ENCODE results near the gene RHOH.
"Not testable (repeated sequence)": the region's sequence is repeated elsewhere in the genome, so short reads cannot be mapped to it uniquely, and the experiment has no call there.

The RHOH gene

DNA sequence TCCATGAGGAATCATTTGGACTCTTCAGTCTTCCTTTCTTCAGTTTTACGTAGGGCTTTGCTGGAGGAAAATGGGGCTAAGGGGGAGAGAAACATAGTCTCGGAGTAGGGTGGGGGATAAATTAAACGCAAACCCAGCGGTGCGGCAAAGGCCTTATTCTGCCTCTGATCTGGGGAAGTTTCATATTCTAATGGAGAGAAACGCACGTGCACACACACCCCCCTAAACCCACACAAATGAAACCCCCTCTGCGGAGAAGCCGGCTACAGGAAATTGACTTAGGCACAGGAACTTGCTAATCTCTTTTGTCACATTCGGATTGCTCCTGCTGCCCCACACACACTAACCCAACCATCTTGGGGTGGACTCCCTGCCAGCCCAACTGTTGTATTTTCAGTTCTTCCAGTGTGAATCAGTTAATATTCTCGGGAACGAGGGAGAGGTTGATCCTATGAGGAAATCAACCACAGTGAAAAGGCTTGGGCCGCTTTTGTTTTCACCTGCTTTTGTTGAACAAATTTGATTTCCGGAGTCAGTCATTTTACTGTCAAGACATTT, at the start of gene RHOH:
RHOH (plus strand) TSS at position 308 of the 558 bp plus-strand sequence. CDS start 46,356 bp downstream, outside the sequence.
- Mint-ChIP-seq H3K4me3 (peak within 1 kb of the TSS; percentile 99), H3K4me1 (peaks cover 51% of the 10 kb centered on the region), H3K36me3 (peaks cover 25% of the 10 kb centered on the region), H3K9me3 (no peaks in the 10 kb centered on the region), H3K27ac (peak within 1 kb of the TSS; percentile 98), H3K27me3 (no peaks in the 10 kb centered on the region)

GRCh38 chr4:40147490-40147889, 49.3 kb upstream of the RHOH start:
- not testable (repeated sequence) for H3K9me3 Mint-ChIP-seq, H3K27me3 Mint-ChIP-seq, H3K4me3 Mint-ChIP-seq, H3K27ac Mint-ChIP-seq
- Mint-ChIP-seq H3K36me3 (peaks cover 12% of the 10 kb centered on the region), H3K4me1 (peaks cover 28% of the 10 kb centered on the region)

GRCh38 chr4:40149960-40150385, 46.9 kb upstream of the RHOH start:
- Mint-ChIP-seq H3K27ac (peak overlapping the region; percentile 95), H3K27me3 (no peaks in the 10 kb centered on the region), H3K4me1 (peaks cover 46% of the 10 kb centered on the region), H3K4me3 (peak overlapping the region; percentile 38), H3K9me3 (no peaks in the 10 kb centered on the region), H3K36me3 (peaks cover 10% of the 10 kb centered on the region)

GRCh38 chr4:40150932-40151331, 45.9 kb upstream of the RHOH start:
- Mint-ChIP-seq H3K27me3 (no peaks in the 10 kb centered on the region), H3K9me3 (no peaks in the 10 kb centered on the region), H3K4me1 (peaks cover 46% of the 10 kb centered on the region), H3K27ac (peak overlapping the region; percentile 31), H3K4me3 (no peak overlapping the region), H3K36me3 (peaks cover 10% of the 10 kb centered on the region)

GRCh38 chr4:40152637-40153036, 44.2 kb upstream of the RHOH start:
- H3K4me3 Mint-ChIP-seq: peak overlapping the region; percentile 51
- H3K27ac Mint-ChIP-seq: peak overlapping the region; percentile 84

DNA sequence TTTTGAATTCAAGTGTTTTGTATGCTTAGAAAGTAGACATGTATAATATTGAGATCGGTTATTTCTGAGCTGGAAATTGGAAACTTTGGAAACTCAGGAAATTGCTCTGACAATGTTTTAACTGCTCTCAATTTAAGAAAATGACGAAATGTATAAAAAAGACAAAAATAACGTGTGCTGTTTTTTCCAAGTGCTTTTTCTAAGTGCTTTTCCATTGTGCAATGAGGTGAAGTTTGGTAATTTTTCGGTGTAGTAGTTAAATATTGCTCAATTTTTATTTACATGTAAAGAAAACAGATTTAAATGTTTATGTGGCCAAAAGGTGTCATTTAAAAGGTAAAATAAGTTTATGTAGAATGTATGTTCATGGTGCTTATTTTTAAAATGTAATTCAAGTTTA, 39.4 kb upstream of the RHOH start:
- H3K4me1 Mint-ChIP-seq: peaks cover 30% of the 10 kb centered on the region
- H3K9me3 Mint-ChIP-seq: no peaks in the 10 kb centered on the region
- no peaks in the 10 kb centered on the region for H3K27me3 Mint-ChIP-seq
- no peak overlapping the region for H3K27ac Mint-ChIP-seq
- H3K4me3 Mint-ChIP-seq: no peak overlapping the region
- H3K36me3 Mint-ChIP-seq: peaks cover 11% of the 10 kb centered on the region

More at GRCh38 chr4:40152637-40153036, 44.2 kb upstream of the RHOH start:
- peaks cover 46% of the 10 kb centered on the region for H3K4me1 Mint-ChIP-seq
- H3K27me3 Mint-ChIP-seq: no peaks in the 10 kb centered on the region
- H3K9me3 Mint-ChIP-seq: no peaks in the 10 kb centered on the region
- peaks cover 7% of the 10 kb centered on the region for H3K36me3 Mint-ChIP-seq

DNA sequence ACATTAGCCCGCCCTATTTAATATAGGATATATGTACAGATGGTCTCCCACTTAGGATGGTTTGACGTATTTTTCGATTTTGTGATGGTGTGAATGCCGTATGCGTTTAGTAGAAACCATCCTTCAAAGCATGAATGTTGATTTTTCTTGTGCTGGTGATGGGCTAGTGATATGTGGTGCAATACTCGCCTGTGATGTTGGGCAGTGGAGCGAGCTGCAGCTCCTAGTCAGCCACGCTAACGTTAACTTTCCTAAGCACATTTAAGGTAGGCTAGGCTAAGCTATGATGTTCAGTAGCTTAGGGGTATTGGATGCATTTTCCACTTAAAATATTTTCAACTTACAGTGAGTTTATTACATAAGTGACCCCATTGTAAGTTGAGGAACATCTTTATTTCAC, 36.6 kb upstream of the RHOH start:
- H3K27ac Mint-ChIP-seq: no peak overlapping the region

GRCh38 chr4:40164459-40164858, 32.4 kb upstream of the RHOH start:
- Mint-ChIP-seq H3K4me1 (peaks cover 33% of the 10 kb centered on the region), H3K4me3 (no peak overlapping the region), H3K36me3 (peaks cover 21% of the 10 kb centered on the region), H3K9me3 (peaks cover 5% of the 10 kb centered on the region), H3K27me3 (no peaks in the 10 kb centered on the region), H3K27ac (no peak overlapping the region)

More for the DNA sequence above, 36.6 kb upstream of the RHOH start:
- Mint-ChIP-seq H3K36me3 (peaks cover 13% of the 10 kb centered on the region), H3K4me1 (peaks cover 24% of the 10 kb centered on the region), H3K27me3 (no peaks in the 10 kb centered on the region), H3K9me3 (no peaks in the 10 kb centered on the region), H3K4me3 (no peak overlapping the region)

GRCh38 chr4:40165916-40166315, 30.9 kb upstream of the RHOH start:
- H3K27ac Mint-ChIP-seq: no peak overlapping the region
- no peak overlapping the region for H3K4me3 Mint-ChIP-seq
- H3K4me1 Mint-ChIP-seq: peaks cover 28% of the 10 kb centered on the region
- H3K36me3 Mint-ChIP-seq: peaks cover 19% of the 10 kb centered on the region
- no peaks in the 10 kb centered on the region for H3K27me3 Mint-ChIP-seq
- peaks cover 5% of the 10 kb centered on the region for H3K9me3 Mint-ChIP-seq

GRCh38 chr4:40168070-40168469, 28.8 kb upstream of the RHOH start:
- Mint-ChIP-seq H3K4me1 (peaks cover 38% of the 10 kb centered on the region), H3K9me3 (peaks cover 5% of the 10 kb centered on the region), H3K27me3 (no peaks in the 10 kb centered on the region), H3K27ac (no peak overlapping the region), H3K36me3 (peaks cover 12% of the 10 kb centered on the region), H3K4me3 (no peak overlapping the region)

DNA sequence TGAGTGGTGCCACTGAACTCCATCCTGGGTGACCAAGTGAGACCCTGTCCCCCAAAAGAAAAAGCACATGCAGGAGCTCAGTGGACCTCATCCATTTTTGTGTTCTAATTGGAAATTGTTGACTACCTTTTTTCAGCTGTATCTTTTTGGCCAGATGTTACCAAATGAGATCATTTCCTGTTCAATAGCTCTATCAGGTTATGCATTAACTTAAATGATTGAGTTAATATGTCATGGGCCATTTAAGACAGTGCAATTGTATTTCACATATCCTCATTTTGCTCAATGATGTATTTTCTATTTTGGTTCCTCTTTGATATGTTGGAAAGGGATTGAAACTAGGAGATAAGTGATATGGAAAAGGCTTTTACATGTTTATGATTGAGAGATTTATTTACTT, 26.2 kb upstream of the RHOH start:
- Mint-ChIP-seq H3K27me3 (no peaks in the 10 kb centered on the region), H3K36me3 (peaks cover 12% of the 10 kb centered on the region), H3K4me3 (no peak overlapping the region), H3K27ac (peak overlapping the region; percentile 41), H3K4me1 (peaks cover 37% of the 10 kb centered on the region), H3K9me3 (peaks cover 5% of the 10 kb centered on the region)

DNA sequence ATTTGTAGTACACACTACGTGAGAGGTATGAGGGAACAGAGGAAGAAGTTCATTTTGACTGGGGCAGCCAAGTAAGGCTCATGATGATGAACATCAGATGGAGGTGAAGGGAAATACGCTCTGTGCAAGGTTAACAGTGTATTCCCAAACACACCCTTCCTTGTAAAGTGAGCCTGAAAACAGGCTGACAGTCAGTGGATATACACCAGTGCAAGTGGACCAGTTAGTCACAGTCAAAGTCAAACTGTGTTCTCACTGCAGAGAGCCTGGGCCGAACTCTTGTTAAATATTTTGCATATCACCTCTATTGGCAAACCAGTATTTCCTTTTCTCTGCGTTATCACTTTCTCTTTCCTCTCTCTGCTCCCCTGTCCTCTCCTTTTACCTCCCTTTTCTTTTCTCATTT, 23.4 kb upstream of the RHOH start:
- Mint-ChIP-seq H3K4me1 (peaks cover 38% of the 10 kb centered on the region), H3K27me3 (no peaks in the 10 kb centered on the region), H3K4me3 (peak overlapping the region; percentile 60), H3K27ac (peak overlapping the region; percentile 92), H3K36me3 (peaks cover 2% of the 10 kb centered on the region), H3K9me3 (no peaks in the 10 kb centered on the region)

DNA sequence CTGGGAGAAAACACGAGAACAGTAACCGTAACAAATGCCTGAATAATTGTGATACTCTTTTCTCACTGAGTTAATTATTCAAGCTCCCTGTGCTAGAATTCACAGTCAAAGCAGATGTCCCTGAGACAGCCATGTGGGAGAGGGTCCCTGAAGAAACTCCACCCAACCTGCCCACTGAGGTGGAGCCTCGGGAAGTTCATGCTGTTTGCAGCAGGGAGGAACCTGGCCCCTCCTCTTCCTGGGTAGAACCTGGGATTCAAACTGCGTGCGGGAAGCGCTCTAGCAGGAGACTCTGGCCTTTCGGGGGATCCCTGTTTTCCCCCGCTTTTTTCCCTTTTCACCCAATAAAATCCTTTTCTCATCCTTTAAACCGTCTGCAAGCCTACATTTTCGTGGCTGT, 20.2 kb upstream of the RHOH start:
- Mint-ChIP-seq H3K36me3 (no peaks in the 10 kb centered on the region), H3K9me3 (no peaks in the 10 kb centered on the region), H3K27me3 (no peaks in the 10 kb centered on the region), H3K4me1 (peaks cover 50% of the 10 kb centered on the region), H3K27ac (peak overlapping the region; percentile 23), H3K4me3 (no peak overlapping the region)

DNA sequence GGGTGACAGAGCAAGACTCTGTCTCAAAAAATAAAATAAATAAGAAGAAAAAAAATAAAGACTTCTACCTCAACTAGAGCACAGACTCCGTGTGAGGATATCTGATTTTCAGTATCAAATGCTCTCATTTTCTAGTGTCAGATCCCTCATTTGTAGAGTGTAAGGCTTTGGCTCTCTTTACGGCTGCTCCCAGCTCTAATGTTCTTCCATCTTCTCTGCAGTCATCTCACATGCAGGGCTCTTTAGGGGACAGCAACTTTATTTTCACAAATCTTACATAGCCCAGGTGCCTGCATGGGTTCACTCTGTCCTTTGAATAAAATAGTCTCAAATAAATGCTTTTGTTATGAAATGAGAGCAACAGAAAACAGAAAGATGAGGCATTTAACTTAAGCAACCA, 19.2 kb upstream of the RHOH start:
- no peaks in the 10 kb centered on the region for H3K9me3 Mint-ChIP-seq
- no peaks in the 10 kb centered on the region for H3K27me3 Mint-ChIP-seq
- peaks cover 56% of the 10 kb centered on the region for H3K4me1 Mint-ChIP-seq
- no peak overlapping the region for H3K4me3 Mint-ChIP-seq
- peak overlapping the region; percentile 66 for H3K27ac Mint-ChIP-seq
- no peaks in the 10 kb centered on the region for H3K36me3 Mint-ChIP-seq

DNA sequence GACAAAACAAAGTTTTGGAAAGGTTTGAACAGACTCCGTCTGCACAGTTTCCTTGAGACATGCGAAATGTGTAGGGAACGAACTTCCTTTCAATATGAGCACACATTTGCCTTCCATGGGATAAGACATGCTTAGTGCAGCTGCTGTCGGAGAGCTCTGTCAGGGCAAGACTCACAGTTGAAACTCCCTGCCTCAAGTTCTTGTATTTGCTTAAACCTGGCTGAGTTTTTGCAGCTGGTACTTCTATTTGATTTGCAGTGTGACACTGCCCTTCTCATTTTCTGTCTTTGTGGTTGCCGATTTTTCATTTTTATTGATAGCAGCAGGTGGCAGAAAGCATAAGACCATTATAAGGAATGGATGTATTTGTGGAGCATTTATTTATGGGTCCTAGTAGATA, 18.2 kb upstream of the RHOH start:
- H3K4me3 Mint-ChIP-seq: peak overlapping the region; percentile 5
- peaks cover 49% of the 10 kb centered on the region for H3K4me1 Mint-ChIP-seq
- peak overlapping the region; percentile 71 for H3K27ac Mint-ChIP-seq
- H3K27me3 Mint-ChIP-seq: no peaks in the 10 kb centered on the region
- no peaks in the 10 kb centered on the region for H3K9me3 Mint-ChIP-seq
- no peaks in the 10 kb centered on the region for H3K36me3 Mint-ChIP-seq

DNA sequence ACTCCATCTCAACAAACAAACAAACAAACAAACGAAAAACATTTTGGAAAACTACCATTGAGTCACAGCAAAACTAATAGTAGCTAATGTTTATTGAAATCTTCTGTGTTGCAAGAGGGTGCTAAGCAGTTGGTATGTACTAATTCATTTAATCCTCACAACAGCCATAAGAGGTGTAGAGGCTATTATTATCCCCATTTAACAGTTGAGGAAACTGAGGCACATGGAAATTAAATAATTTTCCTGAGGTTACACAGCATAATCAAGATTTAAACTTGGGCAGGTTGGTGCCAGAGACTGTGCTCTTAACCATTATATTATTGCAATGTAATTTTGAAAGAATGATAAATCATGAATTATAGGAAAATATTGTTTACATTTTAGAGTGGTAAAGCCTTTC, 17.5 kb upstream of the RHOH start:
- H3K4me1 Mint-ChIP-seq: peaks cover 50% of the 10 kb centered on the region
- H3K9me3 Mint-ChIP-seq: no peaks in the 10 kb centered on the region
- no peaks in the 10 kb centered on the region for H3K36me3 Mint-ChIP-seq
- H3K27ac Mint-ChIP-seq: no peak overlapping the region
- H3K4me3 Mint-ChIP-seq: no peak overlapping the region
- no peaks in the 10 kb centered on the region for H3K27me3 Mint-ChIP-seq

DNA sequence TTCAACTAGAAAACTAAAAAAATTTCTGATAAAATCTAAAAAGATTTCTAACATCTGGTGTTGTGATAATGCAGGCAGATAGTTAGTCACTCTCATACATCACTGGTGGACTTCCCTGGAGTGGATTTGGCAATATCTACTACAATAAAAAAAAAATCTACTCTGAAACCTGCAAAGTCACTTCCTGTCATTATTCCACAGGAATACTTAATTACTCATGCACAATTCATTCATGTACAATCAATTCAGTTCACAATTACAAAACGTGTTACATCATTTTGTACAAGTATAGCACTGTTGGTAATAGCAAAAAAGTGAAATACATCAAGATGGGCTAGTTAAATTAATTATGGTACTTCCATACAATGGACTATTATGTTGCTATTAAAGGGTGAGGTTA, 16.5 kb upstream of the RHOH start:
- H3K9me3 Mint-ChIP-seq: no peaks in the 10 kb centered on the region

More for the DNA sequence above, 16.5 kb upstream of the RHOH start:
- Mint-ChIP-seq H3K4me1 (peaks cover 57% of the 10 kb centered on the region), H3K4me3 (peak overlapping the region; percentile 62), H3K36me3 (no peaks in the 10 kb centered on the region), H3K27ac (peak overlapping the region; percentile 85), H3K27me3 (no peaks in the 10 kb centered on the region)

Measured in activated naive CD4-positive, alpha-beta T cell treated with anti-CD3 and anti-CD28 coated beads, Interleukin-2, amount 50 U/mL, for 24 hours (primary cell).